ENCODE measurements around the gene ATRN. TPM values are rescaled to one million over a fixed set of nuclear protein-coding genes. Genes with fewer than 3 reads are reported as not detected.

The ATRN gene
- total and polyA plus RNA-seq, 4 donors: 4.2 to 38.5 (median 21.2) TPM

- peaks cover 0 to 5% (median 0%) of the 10 kb centered on the region in 5 donors for H3K4me1 ChIP-seq (ENCODE audit: control insufficient read depth in 5 of 5, insufficient read depth in 5 of 5, low read length in 5 of 5)
- H3K27ac ChIP-seq (ENCODE audit: low read depth in 1 of 2, low read length in 1 of 2): no peak overlapping the region
- H3K9me3 ChIP-seq (ENCODE audit: control insufficient read depth in 4 of 4, insufficient read depth in 3 of 4, low read length in 3 of 4): peaks cover 0 to 19% (median 0%) of the 10 kb centered on the region in 4 donors
- no peak overlapping the region for H3K4me3 ChIP-seq
- no peak for TF ChIP-seq CTCF (IDR thresholded peaks at IDR 0.05; ENCODE audit: control extremely low read depth, extremely low read depth)
- H3K9ac ChIP-seq (ENCODE audit: insufficient read depth in 1 of 2, low read length in 2 of 2): no peak overlapping the region
- H3K36me3 ChIP-seq (ENCODE audit: control insufficient read depth in 4 of 4, insufficient read depth in 4 of 4, low read length in 4 of 4): peaks cover 0 to 3% (median 0%) of the 10 kb centered on the region in 4 donors
- DNase-seq (no peak), ATAC-seq (ENCODE audit: insufficient read depth, low FRiP score) (no peak)
- 84 to 85% methylated on average over 7 of the region's 7 CpGs for WGBS, 2 donors
- peaks cover 16 to 37% (median 31%) of the 10 kb centered on the region in 3 donors for H3K27me3 ChIP-seq (ENCODE audit: control insufficient read depth in 3 of 3, insufficient read depth in 3 of 3, low read length in 2 of 3)
Measured at GRCh38 chr20:3658019-3658715, 187.3 kb downstream of the ATRN start.

GRCh38 chr20:3658716-3659491, 188.1 kb downstream of the ATRN start:
- Histone ChIP-seq H3K4me3 (no peak overlapping the region), H3K27ac (ENCODE audit: low read depth in 1 of 2, low read length in 1 of 2) (no peak overlapping the region), H3K9ac (ENCODE audit: insufficient read depth in 1 of 2, low read length in 2 of 2) (no peak overlapping the region), H3K4me1 (ENCODE audit: control insufficient read depth in 5 of 5, insufficient read depth in 5 of 5, low read length in 5 of 5) (peaks cover 0 to 3% (median 0%) of the 10 kb centered on the region in 5 donors), H3K36me3 (ENCODE audit: control insufficient read depth in 4 of 4, insufficient read depth in 4 of 4, low read length in 4 of 4) (peaks cover 0 to 3% (median 0%) of the 10 kb centered on the region in 4 donors), H3K27me3 (ENCODE audit: control insufficient read depth in 3 of 3, insufficient read depth in 3 of 3, low read length in 2 of 3) (peaks cover 16 to 44% (median 31%) of the 10 kb centered on the region in 3 donors), H3K9me3 (ENCODE audit: control insufficient read depth in 4 of 4, insufficient read depth in 3 of 4, low read length in 3 of 4) (peaks cover 0 to 15% (median 0%) of the 10 kb centered on the region in 4 donors)
- no peak for TF ChIP-seq CTCF (IDR thresholded peaks at IDR 0.05; ENCODE audit: control extremely low read depth, extremely low read depth)
- peak in 1 of 3 donors; percentile 27 for DNase-seq
- WGBS, 2 donors: 51 to 61% methylated on average over 8 of the region's 8 CpGs
- no peak for ATAC-seq (ENCODE audit: insufficient read depth, low FRiP score)

- Histone ChIP-seq H3K36me3 (ENCODE audit: control insufficient read depth in 4 of 4, insufficient read depth in 4 of 4, low read length in 4 of 4) (peaks cover 0 to 3% (median 0%) of the 10 kb centered on the region in 4 donors), H3K9ac (ENCODE audit: insufficient read depth in 1 of 2, low read length in 2 of 2) (no peak overlapping the region), H3K27me3 (ENCODE audit: control insufficient read depth in 3 of 3, insufficient read depth in 3 of 3, low read length in 2 of 3) (peaks cover 16 to 47% (median 31%) of the 10 kb centered on the region in 3 donors), H3K4me1 (ENCODE audit: control insufficient read depth in 5 of 5, insufficient read depth in 5 of 5, low read length in 5 of 5) (no peaks in the 10 kb centered on the region), H3K27ac (ENCODE audit: low read depth in 1 of 2, low read length in 1 of 2) (no peak overlapping the region), H3K4me3 (no peak overlapping the region), H3K9me3 (ENCODE audit: control insufficient read depth in 4 of 4, insufficient read depth in 3 of 4, low read length in 3 of 4) (peaks cover 0 to 13% (median 0%) of the 10 kb centered on the region in 4 donors)
- DNase-seq (no peak), ATAC-seq (ENCODE audit: insufficient read depth, low FRiP score) (no peak)
- WGBS, 2 donors: 73 to 79% methylated on average over 12 of the region's 12 CpGs
- no peak for TF ChIP-seq CTCF (IDR thresholded peaks at IDR 0.05; ENCODE audit: control extremely low read depth, extremely low read depth)
Measured at GRCh38 chr20:3659492-3660261, 188.9 kb downstream of the ATRN start.

All from lung (tissue), 12 donors.